NT2/D1 (cell line): ENCODE data around the gene NF1.

ENCODE experiments used
- YY1 ChIP-seq: IDR thresholded peaks from 2 replicates; pipeline ENCODE4 v1.6.1; 2011; ENCODE audit not compliant: insufficient read length, insufficient read depth
- ZNF274 ChIP-seq: IDR thresholded peaks from 2 replicates; pipeline ENCODE4 v1.6.1; 2011; ENCODE audit warnings: mild to moderate bottlenecking, low read depth, low read length

GRCh38 chr17:31053071-31053470 lies 41.7 kb upstream of the NF1 start:
- TF ChIP-seq ZNF274: no peak
- TF ChIP-seq YY1: no peak
